NCI-H526 (cell line): Measurements from ENCODE around the gene RCAN1.
"Not testable (repeated sequence)": the region's sequence is repeated elsewhere in the genome, so short reads cannot be mapped to it uniquely, and the experiment has no call there.

Experiments
- DNase-seq, 2 experiments: peaks; one replicate each; lab custom pipeline; 2025; lab: John Stamatoyannopoulos, UW

Gene RCAN1

DNA sequence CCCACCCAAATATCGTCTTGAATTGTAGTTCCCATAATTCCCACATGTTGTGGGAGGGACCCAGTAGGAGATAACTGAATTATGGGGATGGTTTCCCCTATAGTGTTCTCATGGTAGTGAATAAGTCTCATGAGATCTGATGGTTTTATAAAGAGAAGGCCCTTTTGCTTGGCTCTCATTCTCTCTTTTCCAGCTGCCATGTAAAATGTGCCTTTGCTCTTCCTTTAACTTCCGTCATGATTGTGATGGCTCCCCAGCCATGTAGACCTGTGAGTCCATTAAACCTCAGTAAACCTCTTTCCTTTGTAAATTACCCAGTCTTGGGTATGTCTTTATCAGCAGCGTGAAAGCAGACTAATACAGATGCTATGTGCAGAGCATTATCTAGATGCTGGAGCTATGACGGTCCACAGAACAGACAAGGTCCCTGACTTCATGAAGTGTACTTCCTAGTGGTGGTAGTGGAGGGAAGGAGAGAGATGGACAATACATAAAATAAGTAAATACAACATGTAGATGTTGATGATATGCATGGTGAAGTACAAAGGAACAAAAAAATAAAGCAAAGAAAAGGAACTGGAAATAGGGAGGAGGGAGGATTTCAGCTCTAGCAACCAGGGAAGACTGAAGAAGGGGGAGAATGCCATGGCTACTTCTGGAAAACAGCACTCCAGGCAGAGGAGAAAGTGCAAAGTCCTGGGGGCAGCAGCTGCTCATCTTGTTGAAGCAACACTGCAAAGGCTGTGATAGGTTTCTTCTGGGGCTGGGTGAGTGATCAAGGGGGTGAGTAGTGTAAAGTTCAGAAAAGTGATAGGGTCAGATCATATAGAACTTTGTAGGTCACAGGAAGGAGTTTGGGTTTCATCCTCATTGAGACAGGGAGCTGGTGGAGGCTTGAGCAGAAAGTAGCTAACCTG, 6.8 kb upstream of the RCAN1 start:
- DNase-seq: no peak

GRCh38 chr21:34619841-34620665, 5.1 kb upstream of the RCAN1 start:
- DNase-seq: no peak

DNA sequence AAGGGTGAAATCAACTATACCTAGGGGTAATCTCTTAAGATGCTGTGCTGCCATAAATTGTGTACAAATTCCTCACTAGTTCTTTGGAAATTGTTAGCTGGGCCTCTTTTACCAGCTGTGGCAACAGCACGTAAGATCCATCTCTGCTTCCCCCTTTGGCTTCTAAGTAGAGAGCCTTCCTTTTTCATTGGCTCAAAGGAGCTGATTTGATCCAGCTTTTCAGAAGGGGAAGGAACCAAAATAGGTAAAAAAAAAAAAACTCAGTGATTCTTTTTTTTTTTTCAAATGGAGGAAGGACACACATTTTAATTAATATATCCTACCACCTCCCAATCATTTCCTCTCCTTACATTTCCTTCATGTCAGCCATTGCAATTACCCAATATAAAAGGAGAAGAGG, 4.0 kb upstream of the RCAN1 start:
- DNase-seq: no peak

GRCh38 chr21:34617753-34618339, 2.9 kb upstream of the RCAN1 start:
- no peak for DNase-seq

- no peak for DNase-seq
Measured at GRCh38 chr21:34615487-34615814, 538 bp upstream of the RCAN1 start.

DNA sequence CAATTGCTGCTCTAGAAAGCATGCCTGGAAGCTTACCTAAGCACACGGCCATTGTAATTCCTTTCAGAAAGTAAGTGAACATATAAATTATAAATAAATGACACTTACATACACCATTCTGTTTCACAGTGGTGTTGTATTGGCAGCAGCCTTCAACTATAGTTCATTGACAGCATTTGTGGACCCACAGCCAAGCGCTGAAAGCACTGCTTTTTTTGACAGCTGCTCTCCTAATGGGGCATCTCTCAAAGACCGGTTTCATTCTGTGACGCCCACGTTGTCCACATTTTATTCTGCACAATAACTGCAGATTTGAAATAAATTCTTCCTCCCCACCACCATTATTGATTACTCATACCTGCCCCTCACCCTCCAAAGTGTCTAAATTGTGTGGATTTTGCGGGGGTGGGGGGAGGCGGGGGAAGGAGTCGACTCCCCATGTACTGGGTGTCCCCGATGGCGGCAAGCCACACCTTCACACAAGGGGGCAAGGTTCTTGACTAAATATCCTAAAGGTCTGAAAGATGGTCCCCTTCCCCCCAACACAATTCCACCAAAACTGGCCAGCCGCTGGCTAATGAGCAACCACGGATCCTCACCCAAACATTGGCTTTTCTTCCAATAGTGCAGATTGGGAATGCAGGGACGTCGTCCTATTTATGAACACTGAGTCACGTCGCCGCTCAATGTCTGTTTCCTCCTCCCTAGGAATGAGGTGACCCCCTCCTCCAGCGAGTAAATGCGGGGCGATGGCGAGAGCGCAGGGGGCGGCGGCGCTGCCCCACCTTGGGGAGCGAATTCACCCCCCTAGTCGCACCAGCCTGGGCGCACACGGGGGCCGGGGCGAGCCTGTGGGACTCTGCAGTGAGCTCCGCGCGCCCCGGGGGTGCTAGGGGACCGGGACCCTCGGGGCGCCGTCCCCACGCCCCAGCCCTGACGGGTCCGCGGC, 960 bp downstream of the RCAN1 start:
- peak in 1 of 2 experiments; percentile 23 for DNase-seq

DNA sequence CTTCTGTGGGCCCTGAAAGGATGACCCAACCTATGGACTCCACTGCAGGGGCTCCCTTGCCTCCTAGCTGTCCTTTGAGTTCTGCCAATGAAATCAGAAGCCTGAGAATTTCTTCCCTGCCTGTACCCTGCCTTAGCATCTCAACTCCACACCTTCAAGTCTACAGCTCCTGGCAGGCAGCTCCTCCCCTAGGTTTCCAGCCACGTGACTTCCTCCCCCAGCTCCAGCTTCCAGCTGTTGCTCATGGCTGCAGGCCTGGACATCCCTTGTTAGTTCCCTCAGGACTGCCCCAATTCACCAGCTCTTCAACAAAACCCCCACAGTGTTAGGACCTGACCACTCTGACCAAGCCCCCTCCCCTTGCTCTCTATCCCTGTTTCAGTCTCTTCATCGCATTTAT, 2.4 kb downstream of the RCAN1 start:
- DNase-seq: no peak

GRCh38 chr21:34612056-34612455, 2.9 kb downstream of the RCAN1 start:
- DNase-seq: no peak

DNA sequence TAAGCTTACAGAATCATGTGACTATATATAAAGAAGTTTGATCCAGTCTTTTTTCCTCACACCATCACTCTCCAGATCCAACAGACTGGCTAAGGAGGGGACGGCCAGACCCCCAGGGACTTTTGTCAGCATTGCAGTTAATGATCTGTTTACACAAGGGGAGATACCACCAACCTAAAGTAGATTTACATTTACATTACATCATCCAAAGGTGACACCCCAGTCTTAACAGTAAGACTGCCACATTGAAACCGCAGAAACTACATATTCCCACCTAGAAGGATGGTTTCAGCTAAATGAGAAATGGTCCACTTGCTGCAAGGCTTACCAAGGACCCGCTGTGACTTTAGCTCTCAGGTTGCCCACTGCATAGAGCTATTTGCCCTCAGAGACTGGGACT, 3.4 kb downstream of the RCAN1 start:
- DNase-seq: no peak

DNA sequence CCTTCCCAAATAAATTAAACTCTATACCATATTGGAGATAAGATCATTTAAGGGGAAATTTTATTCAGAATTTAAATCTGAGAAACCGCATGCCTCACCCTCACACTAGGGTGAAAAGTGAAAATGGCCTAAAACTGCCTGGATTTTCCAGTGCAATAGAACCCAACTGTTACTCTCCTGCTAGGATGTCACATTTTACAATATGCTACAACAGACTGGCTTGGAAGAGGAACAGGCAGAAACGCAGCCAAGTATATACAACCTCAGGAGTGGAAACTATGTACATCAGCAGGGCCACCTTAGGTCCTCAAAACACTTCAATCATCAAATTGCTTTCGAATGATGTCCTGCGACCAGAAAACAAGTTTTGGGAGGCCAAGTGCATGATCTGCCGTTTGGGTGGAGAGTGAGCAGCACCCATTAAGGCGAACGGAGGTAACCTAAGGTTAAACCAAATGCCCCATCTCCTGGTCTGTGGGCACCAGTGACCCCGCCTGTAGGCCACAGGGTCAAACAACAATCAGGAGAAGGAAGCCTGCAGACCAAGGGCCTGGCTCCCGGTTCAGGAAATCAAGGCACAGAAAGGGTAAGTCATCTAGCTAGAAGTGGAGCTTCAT, 4.9 kb downstream of the RCAN1 start:
- no peak for DNase-seq

DNA sequence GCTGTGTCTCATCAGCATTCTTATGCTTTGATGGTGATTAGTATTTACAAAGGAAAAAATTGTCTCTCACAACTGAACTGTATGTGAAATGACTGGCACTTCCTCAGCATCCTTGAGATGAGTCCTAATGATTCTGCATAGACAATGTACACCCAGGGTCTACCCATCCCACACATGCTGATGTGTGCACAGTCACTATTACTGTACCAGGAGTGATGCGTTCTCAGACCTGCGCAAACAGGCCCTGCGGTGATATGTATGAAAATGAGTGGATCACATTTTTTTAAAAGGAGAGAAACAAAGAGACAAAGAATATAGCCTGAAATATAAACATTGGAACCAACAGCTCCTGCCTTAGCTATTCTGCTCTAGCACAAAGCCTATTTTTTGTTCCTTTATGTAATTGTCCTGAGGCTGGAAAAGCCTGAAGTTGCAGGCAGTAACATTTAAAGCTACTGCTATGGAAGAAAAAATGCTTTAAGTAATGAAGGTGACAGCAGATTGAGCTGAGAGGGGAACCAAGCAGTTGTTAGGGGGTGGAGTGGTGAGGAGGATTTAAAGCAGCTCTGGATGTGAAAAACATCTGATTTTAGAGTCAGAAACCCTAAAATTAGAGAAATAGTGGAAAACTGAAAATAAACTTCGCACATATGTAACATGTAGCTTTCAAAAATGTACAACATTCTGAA, 5.5 kb downstream of the RCAN1 start:
- peak in 1 of 2 experiments; percentile 22 for DNase-seq

GRCh38 chr21:34607376-34607775, 7.5 kb downstream of the RCAN1 start:
- DNase-seq: not testable (repeated sequence)

DNA sequence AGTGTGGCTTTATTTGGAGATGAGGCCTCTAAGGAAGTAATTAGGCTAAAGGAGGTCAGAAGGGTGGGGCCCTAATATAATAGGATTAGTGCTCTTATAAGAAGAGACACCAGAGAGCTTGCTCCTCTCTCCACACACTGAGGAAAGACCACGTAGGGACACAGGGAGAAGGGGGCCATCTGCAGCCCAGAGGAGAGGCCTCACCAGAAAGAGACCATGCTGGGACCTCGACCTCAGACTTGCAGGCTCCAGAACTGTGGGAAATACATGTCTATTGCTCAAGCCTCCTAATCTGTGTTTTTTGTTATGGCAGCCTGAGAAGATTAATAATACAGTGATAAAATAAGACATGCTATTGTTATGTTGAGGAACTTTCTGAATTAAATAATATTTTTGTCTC, 8.3 kb downstream of the RCAN1 start:
- no peak for DNase-seq

- DNase-seq: no peak
Measured at GRCh38 chr21:34606051-34606450, 8.9 kb downstream of the RCAN1 start.

- not testable (repeated sequence) for DNase-seq
Measured at GRCh38 chr21:34604956-34605355, 10.0 kb downstream of the RCAN1 start.

DNA sequence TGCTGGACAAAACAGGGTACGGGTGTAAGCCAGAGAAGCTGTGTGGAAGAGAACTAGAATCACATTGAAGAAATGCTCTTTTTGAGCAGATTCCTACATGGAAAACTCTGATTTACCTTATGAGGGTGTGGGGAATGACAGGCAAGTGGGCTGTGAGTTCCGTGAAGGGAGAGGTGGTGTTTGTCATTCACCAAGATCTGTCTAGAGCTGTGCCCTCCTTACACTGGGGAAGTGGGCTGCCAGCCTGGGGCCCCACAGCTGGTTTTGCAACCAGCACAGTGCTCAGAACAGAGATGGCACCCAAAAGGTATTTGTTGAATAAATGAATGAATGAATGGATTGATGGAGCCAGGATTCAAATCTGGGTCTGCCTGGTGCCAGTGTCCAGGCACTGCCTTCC, 10.4 kb downstream of the RCAN1 start:
- no peak for DNase-seq

GRCh38 chr21:34603710-34604057, 11.2 kb downstream of the RCAN1 start:
- no peak for DNase-seq

- DNase-seq: peak; percentile 57 to 77
Measured at GRCh38 chr21:34603002-34603709, 11.8 kb downstream of the RCAN1 start.

DNA sequence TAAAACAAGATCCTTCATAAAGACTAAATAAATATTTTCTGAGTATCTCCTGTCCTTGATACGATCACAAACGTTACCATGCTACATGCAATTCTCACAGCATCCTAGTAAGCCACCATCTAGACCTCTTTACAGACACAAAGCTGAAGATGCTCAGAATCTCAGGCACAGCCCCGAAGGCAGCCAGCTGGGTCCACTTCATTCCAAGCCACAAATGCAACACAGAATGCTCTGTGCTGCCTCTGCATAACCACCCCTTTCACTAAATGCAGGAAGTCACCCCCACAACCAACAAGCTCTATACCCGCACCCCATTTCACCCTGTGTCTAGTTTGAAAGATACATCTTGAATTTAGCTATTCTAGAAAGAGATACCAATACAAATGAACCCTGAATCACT, 12.9 kb downstream of the RCAN1 start:
- DNase-seq: no peak

GRCh38 chr21:34599534-34600101, 15.3 kb downstream of the RCAN1 start:
- no peak for DNase-seq
